ENCODE results near the gene TUBB2A.
A peak's percentile ranks its signal among the peaks of the same experiment; 100 is the strongest.
"Not testable (repeated sequence)": the region's sequence is repeated elsewhere in the genome, so short reads cannot be mapped to it uniquely, and the experiment has no call there.

The TUBB2A gene

GRCh38 chr6:3139090-3139903 is 18.0 kb downstream of the TUBB2A start:
- H3K4me3 ChIP-seq (ENCODE audit: low read depth in 1 of 5, low read length in 5 of 5): peak overlapping the region in 2 of 5 donors; percentile 11 to 34
- peak overlapping the region in 1 of 5 donors; percentile 7 for H3K9ac ChIP-seq (ENCODE audit: low read length in 5 of 5)
- H3K36me3 ChIP-seq (ENCODE audit: control insufficient read depth in 5 of 5, insufficient read depth in 5 of 5, low read length in 5 of 5): peaks cover 19 to 84% (median 69%) of the 10 kb centered on the region in 5 donors
- H3K4me1 ChIP-seq (ENCODE audit: control insufficient read depth in 5 of 5, insufficient read depth in 5 of 5, low read length in 5 of 5): peaks cover 0 to 28% (median 18%) of the 10 kb centered on the region in 5 donors
- H3K27ac ChIP-seq (ENCODE audit: low read depth, low read length): peak overlapping the region; percentile 75
- H3K27me3 ChIP-seq (ENCODE audit: control insufficient read depth in 5 of 5, insufficient read depth in 4 of 5, low read length in 5 of 5): no peaks in the 10 kb centered on the region
- H3K9me3 ChIP-seq (ENCODE audit: control insufficient read depth in 5 of 5, low read length in 5 of 5): no peaks in the 10 kb centered on the region

- Histone ChIP-seq H3K4me1 (ENCODE audit: control insufficient read depth in 5 of 5, insufficient read depth in 5 of 5, low read length in 5 of 5) (peaks cover 0 to 28% (median 18%) of the 10 kb centered on the region in 5 donors), H3K4me3 (ENCODE audit: low read depth in 1 of 5, low read length in 5 of 5) (no peak overlapping the region), H3K27me3 (ENCODE audit: control insufficient read depth in 5 of 5, insufficient read depth in 4 of 5, low read length in 5 of 5) (no peaks in the 10 kb centered on the region), H3K9ac (ENCODE audit: low read length in 5 of 5) (no peak overlapping the region), H3K27ac (ENCODE audit: low read depth, low read length) (peak overlapping the region; percentile 75), H3K36me3 (ENCODE audit: control insufficient read depth in 5 of 5, insufficient read depth in 5 of 5, low read length in 5 of 5) (peaks cover 19 to 87% (median 71%) of the 10 kb centered on the region in 5 donors), H3K9me3 (ENCODE audit: control insufficient read depth in 5 of 5, low read length in 5 of 5) (no peaks in the 10 kb centered on the region)
Measured at GRCh38 chr6:3138341-3138740, 19.0 kb downstream of the TUBB2A start.

- H3K9me3 ChIP-seq (ENCODE audit: control insufficient read depth in 5 of 5, low read length in 5 of 5); H3K4me3 ChIP-seq (ENCODE audit: low read depth in 1 of 5, low read length in 5 of 5); H3K9ac ChIP-seq (ENCODE audit: low read length in 5 of 5); H3K27me3 ChIP-seq (ENCODE audit: control insufficient read depth in 5 of 5, insufficient read depth in 4 of 5, low read length in 5 of 5): not testable (repeated sequence)
- Histone ChIP-seq H3K4me1 (ENCODE audit: control insufficient read depth in 5 of 5, insufficient read depth in 5 of 5, low read length in 5 of 5) (peaks cover 0 to 28% (median 18%) of the 10 kb centered on the region in 5 donors), H3K27ac (ENCODE audit: low read depth, low read length) (peak overlapping the region; percentile 57), H3K36me3 (ENCODE audit: control insufficient read depth in 5 of 5, insufficient read depth in 5 of 5, low read length in 5 of 5) (peaks cover 16 to 87% (median 71%) of the 10 kb centered on the region in 5 donors)
Measured at GRCh38 chr6:3137873-3138272, 19.5 kb downstream of the TUBB2A start.

DNA sequence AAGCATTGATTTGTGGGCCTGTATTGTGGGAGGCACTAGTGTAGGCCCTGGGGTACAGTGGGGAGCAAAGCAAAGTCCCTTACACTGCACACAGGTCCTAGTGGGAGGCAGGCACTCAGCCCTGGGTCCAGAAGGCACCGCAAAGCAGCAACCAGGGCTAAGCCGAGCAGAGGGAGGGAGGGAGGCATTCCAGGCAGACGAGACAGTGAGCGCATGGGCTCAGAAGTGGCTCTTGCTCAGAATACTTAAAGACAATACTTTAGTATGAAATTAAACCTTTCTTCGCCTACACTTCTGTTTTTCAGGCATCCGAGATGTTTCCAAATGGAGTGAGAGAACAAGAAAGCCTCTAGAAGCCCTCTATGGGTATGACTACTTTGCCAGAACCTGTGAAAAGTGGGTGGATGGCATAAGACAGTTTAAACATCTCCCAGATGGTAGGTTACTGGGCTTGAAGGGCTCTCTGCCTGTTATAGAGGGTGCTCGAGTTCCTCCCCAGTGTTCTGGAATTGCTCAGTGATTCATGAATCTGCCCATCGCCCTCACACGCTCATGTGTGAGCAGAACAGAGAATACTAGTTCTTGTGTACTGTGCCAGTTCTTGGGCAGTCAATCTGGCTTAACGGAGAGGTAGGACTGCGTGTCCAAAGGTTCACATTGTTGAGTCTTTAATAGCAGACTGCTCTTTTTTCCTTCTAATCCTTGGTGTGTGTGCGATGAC is 20.1 kb downstream of the TUBB2A start:
- peaks cover 0 to 28% (median 18%) of the 10 kb centered on the region in 5 donors for H3K4me1 ChIP-seq (ENCODE audit: control insufficient read depth in 5 of 5, insufficient read depth in 5 of 5, low read length in 5 of 5)

DNA sequence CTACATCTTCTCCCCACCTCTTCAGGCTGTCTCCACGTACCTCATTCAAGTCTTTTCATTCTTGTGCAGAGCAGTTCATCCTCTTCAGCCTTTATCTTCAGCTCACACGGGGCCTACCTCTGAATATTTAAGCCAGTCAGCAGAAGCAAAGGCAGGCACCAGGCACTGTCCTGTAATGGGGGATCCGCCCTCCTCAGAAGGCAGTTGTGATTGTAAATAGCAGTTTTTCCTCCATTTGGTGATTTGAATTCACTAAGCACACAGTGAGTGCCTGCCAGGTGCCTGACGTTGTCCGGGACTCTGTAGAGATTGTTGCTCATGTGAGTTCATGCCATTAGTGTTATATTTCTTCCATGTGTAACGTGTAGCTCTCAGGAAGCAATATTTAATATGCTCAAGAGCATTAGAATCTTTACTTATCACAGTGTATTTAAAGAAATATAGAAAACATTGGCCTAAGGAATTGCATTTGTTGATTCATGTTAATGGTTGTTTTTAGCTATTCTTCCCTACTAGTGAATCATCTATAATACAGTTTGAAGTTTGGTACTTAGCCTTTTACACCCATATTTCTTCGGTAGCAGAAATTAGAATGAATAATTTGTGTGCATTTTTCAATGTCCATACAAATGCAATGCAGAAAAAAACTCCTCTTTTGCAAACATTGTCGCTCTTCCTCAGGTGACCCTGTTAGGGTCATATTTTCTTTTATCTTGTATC is 20.9 kb downstream of the TUBB2A start:
- Histone ChIP-seq H3K4me3 (ENCODE audit: low read depth in 1 of 5, low read length in 5 of 5) (no peak overlapping the region), H3K9ac (ENCODE audit: low read length in 5 of 5) (no peak overlapping the region), H3K4me1 (ENCODE audit: control insufficient read depth in 5 of 5, insufficient read depth in 5 of 5, low read length in 5 of 5) (peaks cover 0 to 28% (median 18%) of the 10 kb centered on the region in 5 donors), H3K27ac (ENCODE audit: low read depth, low read length) (no peak overlapping the region), H3K9me3 (ENCODE audit: control insufficient read depth in 5 of 5, low read length in 5 of 5) (no peaks in the 10 kb centered on the region), H3K36me3 (ENCODE audit: control insufficient read depth in 5 of 5, insufficient read depth in 5 of 5, low read length in 5 of 5) (peaks cover 12 to 94% (median 78%) of the 10 kb centered on the region in 5 donors), H3K27me3 (ENCODE audit: control insufficient read depth in 5 of 5, insufficient read depth in 4 of 5, low read length in 5 of 5) (no peaks in the 10 kb centered on the region)

More for the DNA sequence above, 20.1 kb downstream of the TUBB2A start:
- H3K4me3 ChIP-seq (ENCODE audit: low read depth in 1 of 5, low read length in 5 of 5): no peak overlapping the region
- H3K27me3 ChIP-seq (ENCODE audit: control insufficient read depth in 5 of 5, insufficient read depth in 4 of 5, low read length in 5 of 5): no peaks in the 10 kb centered on the region
- no peak overlapping the region for H3K9ac ChIP-seq (ENCODE audit: low read length in 5 of 5)
- H3K9me3 ChIP-seq (ENCODE audit: control insufficient read depth in 5 of 5, low read length in 5 of 5): no peaks in the 10 kb centered on the region
- H3K27ac ChIP-seq (ENCODE audit: low read depth, low read length): no peak overlapping the region
- peaks cover 12 to 87% (median 71%) of the 10 kb centered on the region in 5 donors for H3K36me3 ChIP-seq (ENCODE audit: control insufficient read depth in 5 of 5, insufficient read depth in 5 of 5, low read length in 5 of 5)

DNA sequence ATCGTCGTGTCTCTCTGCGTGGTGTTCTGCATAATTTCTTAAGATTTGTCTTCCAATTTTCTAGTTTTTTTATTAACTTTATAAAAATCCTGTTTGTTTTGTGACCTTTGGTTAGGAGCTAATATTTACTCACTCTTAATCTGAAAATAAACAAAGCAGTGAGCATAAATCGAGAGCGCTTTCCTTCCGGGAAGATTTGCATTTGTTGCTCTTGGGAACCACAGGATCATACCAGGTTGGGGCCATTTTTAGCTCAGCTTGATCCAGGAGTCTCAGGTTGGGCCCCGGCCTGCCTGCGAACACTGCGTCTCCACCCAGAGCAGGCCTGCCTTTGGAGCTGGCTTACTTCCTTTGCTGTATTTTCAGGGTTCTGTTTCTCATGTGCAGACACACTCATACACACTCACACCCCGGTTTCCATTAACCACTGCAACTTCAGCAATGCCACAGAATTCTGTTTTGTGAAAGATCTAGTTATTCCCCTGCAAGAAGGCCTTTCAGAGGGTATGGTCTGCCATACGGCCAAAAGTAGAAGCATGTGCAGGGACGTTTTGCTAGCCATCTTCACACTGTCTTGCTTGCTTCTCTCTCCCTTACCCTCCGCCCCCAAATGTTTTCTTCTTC is 21.6 kb downstream of the TUBB2A start:
- H3K27ac ChIP-seq (ENCODE audit: low read depth, low read length): no peak overlapping the region
- no peak overlapping the region for H3K9ac ChIP-seq (ENCODE audit: low read length in 5 of 5)
- H3K9me3 ChIP-seq (ENCODE audit: control insufficient read depth in 5 of 5, low read length in 5 of 5): no peaks in the 10 kb centered on the region
- peaks cover 0 to 28% (median 18%) of the 10 kb centered on the region in 5 donors for H3K4me1 ChIP-seq (ENCODE audit: control insufficient read depth in 5 of 5, insufficient read depth in 5 of 5, low read length in 5 of 5)
- H3K4me3 ChIP-seq (ENCODE audit: low read depth in 1 of 5, low read length in 5 of 5): no peak overlapping the region
- peaks cover 12 to 94% (median 77%) of the 10 kb centered on the region in 5 donors for H3K36me3 ChIP-seq (ENCODE audit: control insufficient read depth in 5 of 5, insufficient read depth in 5 of 5, low read length in 5 of 5)
- no peaks in the 10 kb centered on the region for H3K27me3 ChIP-seq (ENCODE audit: control insufficient read depth in 5 of 5, insufficient read depth in 4 of 5, low read length in 5 of 5)

DNA sequence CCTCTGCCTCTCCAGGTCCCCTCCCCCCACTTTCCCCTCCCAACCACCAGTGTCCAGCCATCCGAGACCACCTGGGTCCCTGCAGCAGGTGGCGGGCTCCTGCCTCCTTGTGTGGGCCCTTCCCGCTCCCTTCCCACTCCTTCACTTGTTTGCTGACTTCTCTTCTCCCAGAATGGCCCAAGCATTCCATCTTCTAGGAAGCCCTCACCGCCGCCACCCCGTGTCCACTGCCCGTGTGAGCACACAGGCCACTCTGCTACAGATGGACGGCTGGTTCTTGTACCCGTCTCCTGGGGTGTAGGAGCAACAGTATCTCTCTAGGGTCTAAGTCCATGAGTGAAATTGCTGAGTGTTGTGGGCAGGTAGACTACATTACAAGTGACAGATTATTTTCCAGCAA is 23.8 kb downstream of the TUBB2A start:
- peaks cover 14 to 94% (median 82%) of the 10 kb centered on the region in 5 donors for H3K36me3 ChIP-seq (ENCODE audit: control insufficient read depth in 5 of 5, insufficient read depth in 5 of 5, low read length in 5 of 5)
- H3K9me3 ChIP-seq (ENCODE audit: control insufficient read depth in 5 of 5, low read length in 5 of 5): no peaks in the 10 kb centered on the region

DNA sequence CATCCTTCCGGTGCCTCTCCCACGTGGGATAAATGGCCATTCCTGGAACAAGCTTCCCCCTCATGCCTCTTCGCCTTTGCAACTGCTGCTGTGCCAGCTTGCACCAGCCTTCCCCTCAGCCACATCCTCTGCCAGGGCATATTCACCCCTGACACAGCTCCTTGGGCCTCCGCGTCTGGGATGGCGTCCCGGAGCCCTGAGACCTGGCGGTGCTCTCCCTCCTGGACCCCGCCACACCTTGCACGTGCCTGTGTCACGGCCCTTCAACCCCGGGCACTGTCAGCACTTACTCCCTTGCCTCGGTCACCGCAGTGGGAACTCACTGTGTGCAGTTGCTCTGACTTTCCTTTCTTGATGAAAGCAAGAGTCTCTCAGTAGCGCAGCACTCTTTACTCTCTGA is 25.6 kb downstream of the TUBB2A start:
- Histone ChIP-seq H3K27me3 (ENCODE audit: control insufficient read depth in 5 of 5, insufficient read depth in 4 of 5, low read length in 5 of 5) (no peaks in the 10 kb centered on the region), H3K27ac (ENCODE audit: low read depth, low read length) (no peak overlapping the region), H3K36me3 (ENCODE audit: control insufficient read depth in 5 of 5, insufficient read depth in 5 of 5, low read length in 5 of 5) (peaks cover 8 to 80% (median 68%) of the 10 kb centered on the region in 5 donors), H3K9ac (ENCODE audit: low read length in 5 of 5) (no peak overlapping the region), H3K9me3 (ENCODE audit: control insufficient read depth in 5 of 5, low read length in 5 of 5) (no peaks in the 10 kb centered on the region), H3K4me3 (ENCODE audit: low read depth in 1 of 5, low read length in 5 of 5) (no peak overlapping the region), H3K4me1 (ENCODE audit: control insufficient read depth in 5 of 5, insufficient read depth in 5 of 5, low read length in 5 of 5) (peaks cover 0 to 8% (median 4%) of the 10 kb centered on the region in 5 donors)

More for the DNA sequence above, 23.8 kb downstream of the TUBB2A start:
- no peaks in the 10 kb centered on the region for H3K27me3 ChIP-seq (ENCODE audit: control insufficient read depth in 5 of 5, insufficient read depth in 4 of 5, low read length in 5 of 5)
- H3K9ac ChIP-seq (ENCODE audit: low read length in 5 of 5): no peak overlapping the region
- H3K4me3 ChIP-seq (ENCODE audit: low read depth in 1 of 5, low read length in 5 of 5): no peak overlapping the region
- no peak overlapping the region for H3K27ac ChIP-seq (ENCODE audit: low read depth, low read length)
- H3K4me1 ChIP-seq (ENCODE audit: control insufficient read depth in 5 of 5, insufficient read depth in 5 of 5, low read length in 5 of 5): peaks cover 0 to 9% (median 2%) of the 10 kb centered on the region in 5 donors

DNA sequence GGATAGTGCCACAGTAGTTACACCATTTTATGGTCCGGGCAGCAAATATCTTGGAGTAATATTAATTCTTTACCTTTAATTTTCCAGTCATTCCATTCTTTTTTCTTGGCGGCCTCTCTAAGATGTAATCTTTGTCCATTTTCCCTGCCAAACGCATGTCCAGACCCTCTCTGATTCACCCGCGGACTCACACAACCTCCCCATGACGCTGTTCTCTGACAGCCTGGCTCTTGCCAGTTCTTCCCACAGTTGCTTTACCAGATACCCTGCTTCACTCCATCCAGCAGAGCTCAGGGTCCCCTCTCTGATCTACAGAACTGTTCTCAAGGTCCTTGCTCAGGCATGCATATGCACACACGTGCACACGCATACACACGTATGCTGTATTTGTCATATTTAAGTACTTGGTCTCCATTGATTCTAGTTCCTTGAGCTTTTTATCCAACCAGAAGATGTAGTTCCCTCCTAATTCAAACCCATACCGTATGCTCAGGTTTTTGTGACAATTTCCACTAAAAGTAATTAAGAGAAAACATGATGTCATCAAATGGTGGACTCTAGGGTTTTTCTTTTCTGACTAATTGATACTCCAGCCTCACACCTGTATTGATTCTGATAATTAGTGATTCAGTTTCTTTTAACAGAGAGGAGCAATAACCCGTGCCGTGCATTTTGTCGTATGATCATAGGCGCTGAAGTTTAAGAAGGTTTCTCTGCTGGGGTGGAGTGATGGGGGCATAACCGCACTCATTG is 28.8 kb downstream of the TUBB2A start:
- Histone ChIP-seq H3K4me1 (ENCODE audit: control insufficient read depth in 5 of 5, insufficient read depth in 5 of 5, low read length in 5 of 5) (peaks cover 0 to 8% (median 4%) of the 10 kb centered on the region in 5 donors), H3K27ac (ENCODE audit: low read depth, low read length) (no peak overlapping the region), H3K36me3 (ENCODE audit: control insufficient read depth in 5 of 5, insufficient read depth in 5 of 5, low read length in 5 of 5) (peaks cover 6 to 56% (median 49%) of the 10 kb centered on the region in 5 donors), H3K9me3 (ENCODE audit: control insufficient read depth in 5 of 5, low read length in 5 of 5) (no peaks in the 10 kb centered on the region), H3K4me3 (ENCODE audit: low read depth in 1 of 5, low read length in 5 of 5) (peak overlapping the region in 2 of 5 donors; percentile 17 to 35), H3K27me3 (ENCODE audit: control insufficient read depth in 5 of 5, insufficient read depth in 4 of 5, low read length in 5 of 5) (no peaks in the 10 kb centered on the region), H3K9ac (ENCODE audit: low read length in 5 of 5) (no peak overlapping the region)
